ENCODE results near the gene AQP12B.

AQP12B gene

DNA sequence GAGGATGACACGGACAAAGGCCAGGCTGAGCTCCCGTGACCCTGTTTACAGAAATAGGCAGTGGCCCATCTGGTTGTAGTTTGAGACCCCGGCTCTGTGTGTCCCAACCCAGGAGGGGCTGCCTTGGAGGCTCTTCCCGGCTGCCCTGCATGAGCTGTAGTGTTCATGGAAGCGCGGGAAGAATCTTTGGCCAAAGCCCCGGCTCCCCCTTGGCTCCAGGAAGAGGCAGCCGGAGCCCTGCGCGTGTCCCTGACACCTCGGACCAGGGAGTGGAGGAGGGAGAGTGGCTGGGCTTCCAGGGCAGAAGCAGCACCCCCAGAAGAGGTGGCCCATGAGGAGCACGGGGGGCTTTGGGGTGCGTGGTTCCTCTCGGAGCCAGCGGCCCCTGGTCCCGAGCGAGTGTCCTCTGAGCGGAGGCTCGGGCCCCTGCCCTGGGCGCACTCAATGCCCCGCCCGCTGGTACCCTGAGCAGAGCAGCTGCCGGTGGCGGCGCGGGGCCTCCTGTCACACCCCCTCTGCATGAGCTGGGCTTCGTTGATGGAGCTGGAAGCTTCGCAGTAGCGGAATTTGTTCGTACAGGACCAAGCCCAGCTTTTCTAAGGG lies 35.7 kb downstream of the AQP12B start:
- no peak for DNase-seq

DNA sequence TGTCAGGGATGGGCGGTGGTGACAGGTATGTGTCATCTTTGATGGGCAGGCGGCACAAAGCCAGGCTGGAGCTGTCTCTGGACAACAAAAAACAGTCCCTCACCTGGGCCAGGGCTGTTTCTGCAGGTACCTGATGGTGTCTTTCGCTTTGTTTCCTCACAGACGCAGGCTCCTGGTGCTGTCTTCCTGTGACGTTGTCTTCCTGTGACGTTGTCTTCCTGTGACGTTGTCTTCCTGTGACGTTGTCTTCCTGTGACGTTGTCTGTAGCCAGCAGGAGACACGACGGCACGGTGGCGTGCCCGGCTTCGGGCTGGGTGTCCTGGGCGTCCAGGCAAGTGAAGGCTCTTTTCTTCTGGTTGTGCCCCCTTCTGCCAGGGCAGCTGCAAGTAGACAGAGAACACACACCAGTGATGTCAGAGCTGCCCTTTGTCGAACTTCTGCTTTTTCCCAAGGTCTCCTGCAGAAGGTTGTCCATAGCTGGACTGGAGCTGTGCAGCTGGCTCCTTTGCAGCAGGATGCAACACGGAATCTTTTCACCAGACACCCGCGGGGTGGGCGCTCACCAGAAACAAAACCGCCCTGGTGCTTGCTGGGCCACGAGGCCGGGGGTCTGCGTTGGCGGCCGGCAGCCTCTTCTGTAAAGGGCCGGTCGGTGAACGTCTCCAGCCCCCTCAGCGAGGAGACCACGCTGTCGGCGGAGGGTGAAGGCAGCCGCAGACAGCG lies 36.3 kb downstream of the AQP12B start:
- DNase-seq = no peak

DNA sequence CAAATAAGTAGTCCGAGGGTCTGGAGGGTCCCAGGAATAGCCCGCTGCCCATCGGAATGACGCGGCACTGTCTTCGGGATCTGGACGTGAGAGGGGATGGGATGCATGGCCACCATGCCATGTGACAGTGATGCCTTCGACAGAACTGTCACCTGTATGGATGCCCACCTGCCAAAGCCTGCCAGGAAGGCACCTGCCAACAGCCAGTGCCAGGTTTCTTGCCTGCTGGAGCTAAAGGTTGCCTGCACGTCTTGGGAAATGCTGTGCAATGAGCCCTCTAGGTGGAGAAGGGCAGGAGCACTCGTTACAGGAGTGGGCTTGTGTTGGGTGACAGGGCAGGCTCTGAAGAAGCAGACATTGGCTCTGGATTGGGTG lies 36.9 kb downstream of the AQP12B start:
- no peak for DNase-seq

DNA sequence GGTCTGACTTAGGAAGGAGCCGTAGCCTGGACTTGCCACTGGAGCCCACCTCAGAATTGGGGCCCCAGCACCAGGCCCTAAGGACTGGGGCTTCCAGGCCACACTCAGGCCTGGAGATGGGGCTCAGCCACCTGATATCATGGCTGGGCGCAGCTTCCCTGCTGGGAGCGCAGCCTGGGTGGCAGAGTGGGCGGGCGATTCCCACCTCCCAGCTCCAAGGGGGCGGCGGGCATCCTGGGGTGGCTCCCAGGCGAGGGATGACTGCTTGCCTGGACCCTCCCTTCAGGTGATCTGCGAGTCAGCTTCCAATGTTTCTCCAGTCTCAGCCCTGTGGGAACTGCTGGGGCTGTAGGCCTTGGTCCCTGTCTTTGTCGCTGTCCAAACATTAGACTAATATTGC lies 37.3 kb downstream of the AQP12B start:
- DNase-seq = no peak

DNA sequence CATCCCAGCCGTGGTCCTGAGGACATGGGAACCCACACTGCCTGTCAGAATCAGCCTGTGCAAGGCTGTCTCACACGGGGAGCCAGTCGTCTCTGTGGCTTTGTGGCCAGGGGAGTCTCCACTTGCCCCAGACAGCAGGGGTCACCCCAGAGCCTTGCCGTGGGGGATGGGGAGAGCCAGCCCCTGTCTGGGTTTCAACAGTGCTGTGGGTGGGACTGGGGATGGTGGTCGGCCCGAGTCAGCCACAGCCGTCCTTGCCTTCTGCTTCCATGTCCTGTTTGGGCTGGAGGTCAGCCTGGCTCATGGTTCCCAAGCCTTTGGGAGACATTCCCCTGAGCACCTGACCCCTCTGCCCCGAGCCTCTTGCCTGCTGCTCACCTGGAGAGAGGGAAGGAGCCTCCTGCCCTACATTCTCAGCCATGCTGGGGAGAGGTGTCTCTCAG lies 37.8 kb downstream of the AQP12B start:
- DNase-seq = no peak

DNA sequence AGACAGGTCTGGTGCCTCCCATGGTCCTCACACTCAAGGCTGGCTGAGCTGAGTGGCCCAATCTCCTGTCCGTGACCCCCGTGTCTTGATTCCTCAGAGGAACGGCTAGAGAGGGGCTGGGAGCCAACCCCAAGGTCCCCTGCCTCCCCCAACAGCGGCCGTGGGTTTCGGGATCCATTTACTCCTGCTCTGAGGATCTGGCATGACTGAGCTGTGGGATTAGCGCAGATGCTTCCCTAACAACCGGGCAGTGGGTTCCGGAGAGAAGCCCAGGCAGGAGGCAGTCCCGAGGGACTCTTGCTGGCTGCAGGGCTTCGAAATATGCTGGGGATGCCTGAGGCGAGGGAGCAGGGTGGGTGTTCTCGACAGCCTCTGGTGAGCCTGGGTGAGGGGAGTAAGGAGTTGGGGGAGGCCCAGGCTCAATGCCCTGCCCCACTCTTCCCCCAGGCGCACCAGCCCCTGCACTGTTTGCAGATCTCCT lies 38.5 kb downstream of the AQP12B start:
- no peak for DNase-seq

DNA sequence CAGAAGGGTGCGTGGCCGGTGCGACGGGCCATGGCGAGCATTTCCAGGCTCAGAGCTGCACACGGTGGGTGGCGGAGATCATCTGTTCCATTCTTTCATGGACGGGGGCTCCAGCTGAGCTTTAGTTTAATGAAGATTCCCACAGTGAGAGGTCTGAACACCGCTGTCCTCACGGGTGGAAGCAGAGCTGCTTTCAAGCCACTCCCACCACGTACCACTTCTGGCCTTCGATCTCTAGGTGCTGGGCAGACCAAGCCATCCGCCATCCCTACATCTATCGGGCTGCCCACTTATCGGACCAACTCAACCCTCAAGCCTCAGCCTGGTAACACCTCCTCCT lies 38.9 kb downstream of the AQP12B start:
- no peak for DNase-seq

DNA sequence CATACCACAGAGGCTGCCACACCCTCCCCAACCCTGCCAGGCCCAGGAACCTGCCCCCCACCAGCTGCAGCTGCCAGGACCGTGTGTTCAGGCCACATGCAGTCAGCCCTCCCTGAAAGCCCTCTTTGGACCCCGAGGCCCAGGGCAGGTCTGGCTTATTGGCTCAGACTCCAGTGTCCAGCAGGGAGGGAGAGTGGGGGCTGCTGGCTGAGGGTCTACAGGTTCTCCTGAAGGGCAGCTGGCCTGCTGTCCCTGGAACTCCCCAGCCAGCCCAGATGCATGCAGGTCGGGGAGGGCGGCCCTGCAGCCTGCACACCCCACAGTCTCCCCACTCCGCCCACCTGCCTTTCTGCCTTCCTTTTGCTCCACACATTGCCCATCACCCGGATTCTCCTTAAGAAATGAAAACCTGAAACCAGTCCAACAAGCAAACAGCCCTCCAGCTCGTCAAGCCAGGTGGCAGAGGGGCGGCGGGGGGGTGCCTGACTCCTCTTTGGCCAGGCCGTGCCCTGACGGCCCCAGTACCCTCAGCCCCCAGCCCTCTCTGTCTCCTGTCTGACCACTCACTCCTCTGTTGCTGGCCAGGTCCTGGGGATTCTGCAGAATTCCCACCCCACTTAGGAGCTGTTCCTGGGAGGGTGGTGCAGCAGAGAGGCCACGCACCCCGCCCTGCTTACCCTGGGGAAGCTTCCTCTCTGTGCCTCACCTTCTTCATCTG lies 39.4 kb downstream of the AQP12B start:
- DNase-seq = no peak

DNA sequence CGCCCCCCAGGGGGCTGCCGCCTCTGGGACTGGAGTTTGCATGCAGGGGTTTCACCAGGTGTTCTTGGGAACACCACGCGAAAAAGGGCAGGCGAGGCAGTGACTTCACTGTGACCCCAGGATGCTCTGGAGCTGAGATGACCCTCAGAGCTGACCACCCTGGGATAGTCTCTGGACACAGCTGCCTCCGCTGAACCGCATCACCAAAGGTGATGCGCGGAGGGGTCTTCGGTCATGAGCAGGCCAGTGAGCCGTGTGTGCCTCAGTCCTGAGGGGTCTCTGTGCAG lies 39.9 kb downstream of the AQP12B start:
- no peak for DNase-seq

DNA sequence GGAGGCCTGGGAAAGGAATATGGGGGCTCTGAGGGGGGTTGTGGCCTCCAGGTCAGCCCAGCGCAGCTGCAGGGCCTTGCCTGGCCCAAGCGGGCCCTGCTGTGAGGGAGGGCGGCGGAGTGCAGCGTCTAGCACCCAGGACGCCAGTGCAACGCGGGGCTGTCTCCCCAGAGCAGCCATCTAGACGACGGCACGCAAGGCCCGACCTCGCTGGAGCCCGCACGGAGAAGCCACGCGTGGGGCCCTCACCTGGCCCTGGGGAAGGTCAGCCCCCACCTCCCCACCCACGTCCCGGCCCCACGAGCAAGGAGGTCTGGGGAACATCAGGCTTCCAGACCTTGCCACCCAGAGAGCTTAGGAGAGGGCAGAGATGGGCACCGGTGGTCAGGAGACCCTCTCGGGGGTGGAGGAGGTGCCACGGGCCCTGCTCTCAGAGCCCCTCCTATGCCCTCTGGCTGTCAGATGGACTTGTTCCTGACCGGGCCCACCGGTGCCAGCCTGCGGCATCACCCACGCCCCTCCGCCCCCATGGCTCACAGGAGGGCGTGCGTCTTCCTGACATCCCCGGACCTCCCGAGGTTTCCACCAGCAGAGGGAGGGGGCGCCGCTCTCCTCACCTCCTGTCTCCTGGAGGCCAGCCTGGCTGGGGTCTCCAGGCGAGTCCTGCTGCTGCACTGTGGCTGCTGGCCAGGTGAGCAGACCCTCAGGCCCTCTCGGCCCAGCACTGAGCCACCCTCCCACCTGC lies 40.5 kb downstream of the AQP12B start:
- no peak for DNase-seq

DNA sequence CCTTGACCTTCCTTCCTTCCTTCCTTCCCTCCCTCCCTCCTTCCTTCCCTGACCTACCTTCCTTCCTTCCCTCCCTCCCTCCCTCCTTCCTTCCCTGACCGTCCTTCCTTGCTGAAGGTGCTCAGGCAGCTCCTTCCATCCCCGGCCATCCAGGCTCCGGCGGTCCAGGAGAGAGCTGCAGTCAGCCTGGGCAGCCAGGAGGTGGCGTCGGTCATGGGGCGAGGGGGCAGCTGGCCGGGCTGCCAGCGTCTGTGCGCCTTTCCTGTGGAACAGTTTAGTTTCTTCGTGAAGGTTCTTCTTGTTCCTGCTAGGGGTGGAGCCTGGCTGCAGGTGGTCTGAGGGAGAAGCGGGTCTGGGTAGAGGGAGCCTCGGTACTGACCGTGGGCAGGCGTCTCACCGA lies 41.7 kb downstream of the AQP12B start:
- no peak for DNase-seq

DNA sequence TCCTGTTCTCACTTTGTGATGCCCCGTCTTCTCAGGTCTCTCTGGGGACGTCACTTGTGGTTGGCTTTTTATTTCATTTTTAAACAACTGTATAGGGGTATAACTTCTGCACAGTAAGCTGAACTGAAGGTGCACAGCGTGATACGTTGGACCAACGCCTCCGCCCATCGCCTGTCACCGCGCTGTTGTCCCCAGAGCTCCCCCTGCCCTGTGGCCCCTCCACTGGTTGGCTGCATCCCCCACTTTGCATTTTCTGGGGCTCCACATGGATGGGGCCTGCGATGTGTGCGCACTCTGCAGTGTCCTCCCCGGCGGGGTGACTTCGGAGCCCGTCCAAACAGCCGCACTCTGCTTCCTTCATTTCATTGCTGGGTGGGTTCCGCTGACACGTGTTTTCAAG lies 43.1 kb downstream of the AQP12B start:
- no peak for DNase-seq

DNA sequence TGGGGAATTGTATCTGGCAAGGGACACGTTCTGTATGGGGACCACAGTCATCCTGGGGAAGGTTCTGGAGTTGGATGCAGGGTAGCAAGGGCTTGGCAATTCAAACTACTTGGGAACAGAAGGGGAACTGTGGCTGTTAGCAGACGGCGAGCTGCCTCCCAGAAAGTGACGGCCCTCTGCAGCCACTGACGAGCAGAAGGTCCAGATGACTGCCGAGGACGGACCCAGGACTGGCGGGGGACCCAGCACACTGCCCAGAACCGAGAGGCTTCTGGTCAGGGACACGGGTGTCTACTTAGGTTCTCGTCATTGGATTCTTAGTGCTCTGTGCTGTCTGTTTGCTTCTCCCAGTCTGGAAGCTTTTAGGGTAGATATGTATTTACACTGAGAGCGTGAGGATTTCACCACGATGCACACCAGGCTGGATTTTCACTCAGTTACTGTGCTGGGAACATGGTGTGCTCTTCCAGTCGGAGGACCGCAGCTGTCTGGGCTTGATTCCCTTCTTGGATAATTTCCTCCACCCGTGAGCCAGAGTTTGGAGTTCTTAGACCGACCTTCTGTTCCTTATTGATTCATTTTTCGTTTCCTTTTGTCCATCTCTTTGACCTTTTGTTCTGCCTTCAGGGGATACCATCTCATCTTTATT lies 44.0 kb downstream of the AQP12B start:
- no peak for DNase-seq

DNA sequence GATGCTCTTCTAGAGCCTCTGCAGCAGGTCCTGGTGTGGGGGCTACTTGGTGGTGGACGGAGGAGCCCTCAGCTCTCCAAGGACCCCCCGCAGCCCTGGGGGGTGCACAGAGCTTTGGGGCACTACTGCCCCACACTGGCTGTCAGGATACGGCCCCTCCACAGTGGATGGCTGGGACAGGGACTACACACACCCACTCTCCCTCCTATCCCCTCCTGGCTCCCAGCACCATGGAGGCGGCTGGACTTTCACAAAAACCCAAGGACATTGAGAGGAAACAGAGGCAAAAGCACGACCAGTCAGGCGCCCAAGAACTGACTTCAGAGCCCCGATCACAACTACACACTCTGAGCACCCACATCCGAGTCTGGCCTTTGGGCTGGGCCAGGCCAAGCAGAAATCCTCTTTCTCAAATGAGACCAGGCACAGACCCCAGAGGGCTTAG lies 44.8 kb downstream of the AQP12B start:
- DNase-seq = no peak

DNA sequence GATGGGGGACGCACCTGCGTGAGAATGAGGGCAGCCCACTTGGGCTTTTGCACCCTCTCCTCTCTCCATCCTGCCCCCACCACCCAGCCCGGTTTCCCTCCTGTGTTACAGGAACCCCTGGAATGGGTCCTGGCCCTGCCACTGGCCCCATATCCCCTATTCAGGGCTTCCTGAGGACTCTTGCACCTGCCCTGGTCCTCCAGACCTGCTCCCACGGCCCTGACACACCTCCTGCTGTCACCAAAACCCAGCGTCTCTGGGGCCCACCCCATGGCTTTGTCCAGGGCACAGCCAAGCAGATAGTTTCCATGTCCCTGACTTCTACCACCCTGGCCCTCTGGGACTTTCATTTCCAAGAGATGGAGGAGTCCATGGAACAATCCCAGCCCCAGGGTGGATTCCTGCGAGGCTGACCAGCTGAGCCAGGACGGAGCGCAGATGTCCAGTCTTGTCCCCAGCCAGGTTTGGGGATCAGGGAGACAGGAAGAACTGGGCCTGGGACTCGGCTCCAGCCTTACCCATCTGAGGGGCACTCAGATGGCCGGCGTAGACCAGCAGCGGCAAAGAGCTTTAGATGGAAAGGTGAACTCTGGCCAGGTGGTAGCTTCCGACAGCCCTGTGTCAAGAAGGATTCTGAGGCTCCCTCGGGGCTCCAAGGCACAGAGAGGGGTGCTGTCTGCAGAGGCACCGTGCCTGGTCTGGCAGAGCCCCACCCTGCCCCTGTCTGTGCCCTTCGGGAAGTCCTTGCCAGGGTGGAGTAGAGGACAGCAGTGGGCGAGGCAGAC lies 45.4 kb downstream of the AQP12B start:
- no peak for DNase-seq

DNA sequence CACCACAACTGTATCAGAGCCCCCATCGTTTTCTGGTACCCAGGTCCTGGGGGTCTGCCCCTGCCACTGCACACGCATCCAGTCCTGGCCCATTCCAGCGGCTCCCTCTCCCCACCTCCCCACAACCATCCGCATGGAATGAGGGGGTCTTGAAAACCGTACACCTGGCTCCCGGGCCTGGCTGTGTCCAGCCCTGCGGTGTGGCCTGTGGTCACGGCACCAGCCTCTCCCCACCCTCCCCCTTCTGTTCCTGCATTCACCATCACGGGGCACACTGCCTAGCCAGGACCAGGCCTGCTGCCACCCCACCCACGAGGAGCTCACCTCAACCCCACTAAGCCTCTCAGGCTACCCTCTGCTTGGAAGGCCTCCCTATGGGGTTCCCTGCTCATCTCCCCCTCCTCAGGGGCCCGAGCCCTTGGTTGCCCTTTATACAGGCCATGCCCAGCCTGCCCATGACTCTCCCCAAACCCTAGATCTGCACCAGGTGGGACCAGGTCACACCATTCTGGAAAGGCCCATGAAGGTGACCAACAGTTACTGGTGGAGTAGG lies 46.0 kb downstream of the AQP12B start:
- no peak for DNase-seq

DNA sequence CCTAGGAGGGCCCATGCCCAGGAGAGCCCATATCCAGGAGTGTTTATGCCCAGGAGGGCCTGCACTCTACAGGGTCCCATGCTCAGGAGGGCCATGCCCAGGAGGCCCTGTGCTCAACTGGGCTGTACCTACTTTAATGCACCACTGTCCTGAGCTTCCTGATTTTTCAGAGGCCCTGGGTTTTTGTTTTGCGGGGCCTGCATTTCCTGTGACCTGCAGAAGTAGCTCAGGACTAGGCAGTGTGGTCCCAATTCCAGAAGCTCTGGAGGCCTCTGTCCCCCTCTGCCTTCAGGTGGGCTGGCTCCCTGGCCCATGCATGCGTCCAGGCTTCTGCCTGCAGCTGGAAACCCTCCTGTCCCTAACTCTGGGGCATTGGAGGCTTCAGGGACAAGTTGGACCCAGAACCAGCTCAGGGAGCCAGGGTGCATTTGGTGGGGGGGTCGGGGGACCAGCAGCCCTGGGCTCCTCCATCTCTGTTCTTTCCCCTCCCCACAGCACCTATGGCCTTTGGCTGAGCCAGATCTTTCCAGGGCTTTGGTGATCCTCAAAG lies 46.6 kb downstream of the AQP12B start:
- no peak for DNase-seq

DNA sequence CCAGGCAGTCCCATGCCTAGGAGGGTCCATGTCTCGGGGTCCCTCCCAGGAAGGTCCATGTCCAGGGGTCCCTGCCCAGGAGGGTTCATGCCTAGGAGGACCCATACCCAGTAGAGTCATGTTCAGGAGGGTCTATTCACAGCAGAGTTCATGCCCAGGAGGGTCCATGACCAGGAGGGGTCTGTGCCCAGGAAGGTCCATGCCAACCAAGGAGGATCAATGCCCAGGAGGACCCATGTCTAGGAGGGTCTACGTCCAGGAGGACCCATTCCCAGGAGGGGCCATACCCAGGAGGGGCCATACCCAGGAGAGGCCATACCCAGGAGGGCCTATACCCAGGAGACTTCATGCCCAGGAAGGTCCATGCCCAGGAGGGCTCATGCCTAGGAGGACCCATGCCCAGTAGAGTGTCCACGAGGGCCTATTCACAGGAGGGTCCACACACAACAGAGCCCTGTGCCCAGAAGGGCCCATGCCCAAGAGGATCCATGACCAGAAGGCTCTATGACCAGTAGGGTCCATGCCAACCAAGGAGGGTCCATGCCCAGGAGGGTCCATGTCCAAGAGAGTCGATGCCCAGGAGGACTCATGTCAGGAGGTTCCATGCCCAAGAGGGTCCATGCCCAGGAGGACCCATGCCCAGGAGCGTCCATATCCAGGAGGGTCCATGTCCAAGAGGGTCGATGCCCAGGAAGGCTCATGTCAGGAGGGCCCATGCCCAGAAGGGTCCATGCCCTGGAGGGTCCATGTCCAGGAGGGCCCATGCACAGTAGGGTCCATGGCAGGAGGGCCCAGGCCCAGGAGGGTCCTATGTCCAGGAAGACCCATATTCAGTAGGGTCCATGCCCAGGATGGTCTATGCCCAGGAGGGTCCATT lies 47.3 kb downstream of the AQP12B start:
- no peak for DNase-seq

DNA sequence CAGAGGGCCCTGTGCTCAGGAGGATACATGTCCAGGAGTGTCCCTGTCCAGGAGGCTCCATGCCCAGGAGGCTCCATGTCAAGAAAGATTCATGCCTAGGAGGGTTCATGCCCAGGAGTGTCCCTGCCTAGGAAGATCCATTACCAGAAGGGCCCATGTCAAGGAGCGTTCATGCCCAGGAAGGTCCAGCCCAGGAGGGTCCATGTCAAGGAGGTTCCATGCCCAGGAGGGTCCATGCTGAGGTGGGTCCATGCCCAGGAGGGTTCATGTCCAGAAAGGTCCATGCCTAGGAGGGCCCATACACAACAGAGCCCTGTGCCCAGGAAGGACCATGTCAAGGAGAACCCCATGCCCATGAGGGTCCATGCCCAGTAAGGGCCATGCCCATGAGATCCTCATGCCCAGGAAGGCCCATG lies 50.4 kb downstream of the AQP12B start:
- DNase-seq = no peak

DNA sequence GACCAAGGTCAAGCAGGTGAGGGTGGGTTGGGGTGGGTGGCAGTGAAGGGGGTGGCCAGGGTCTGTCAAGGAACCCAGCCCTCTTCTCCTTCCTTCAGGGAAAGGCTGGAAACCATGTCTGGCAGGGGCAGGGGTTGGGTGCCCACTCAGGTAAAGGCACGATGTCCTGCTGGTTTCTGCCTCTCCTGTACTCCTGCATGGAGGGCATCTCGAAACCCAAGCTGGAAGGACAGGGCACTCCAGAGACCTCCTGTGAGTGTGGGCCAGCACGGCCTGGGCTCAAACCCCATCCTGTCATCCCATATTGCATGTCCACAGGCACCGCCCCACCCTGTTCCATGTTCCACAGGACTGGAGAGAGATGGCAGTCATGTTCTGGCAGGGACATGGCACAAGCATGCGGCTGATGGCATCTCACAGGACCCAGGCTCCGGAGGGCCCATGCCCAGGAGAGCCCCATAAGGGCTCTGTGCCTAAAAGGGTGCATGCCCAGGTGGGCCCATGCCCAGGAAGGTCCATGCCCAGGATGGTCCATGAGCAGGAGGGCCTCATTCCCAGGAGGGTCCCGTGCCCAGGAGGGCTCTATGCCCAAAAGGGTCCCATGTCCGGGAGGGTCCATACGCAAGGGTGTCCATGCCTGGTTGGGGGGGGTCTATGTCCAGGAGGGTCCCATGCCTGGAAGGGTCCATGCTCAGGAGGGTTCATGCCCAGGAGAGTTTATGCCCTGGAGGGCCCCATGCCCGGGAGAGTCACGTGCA lies 51.0 kb downstream of the AQP12B start:
- no peak for DNase-seq
